Liver (tissue), 9 donors: Measurements from ENCODE around the gene GJB1. TPM values are rescaled to one million over a fixed set of nuclear protein-coding genes. Genes with fewer than 3 reads are reported as not detected.

Source experiments
- DNase-seq: peaks from one replicate; pipeline ENCODE4 v3.0.0-alpha.2; 2017; ENCODE audit warnings: low spot score
- H3K27ac ChIP-seq, 2 donors: one replicate each; pipeline ENCODE4 v1.7.0; 2013; ENCODE audit warnings: inconsistent platforms in 2 of 2, low read length in 2 of 2, control low read depth in 1 of 2, low read depth in 1 of 2, mild to moderate bottlenecking in 1 of 2
- H3K27me3 ChIP-seq, 4 donors: one replicate each; pipeline versions ENCODE4 v1.6.1 to v1.7.0; 2013; ENCODE audit warnings: low read length in 3 of 4, inconsistent platforms in 1 of 4, mild to moderate bottlenecking in 1 of 4, moderate library complexity in 1 of 4; ENCODE audit not compliant: control insufficient read depth in 4 of 4, insufficient read depth in 4 of 4
- H3K36me3 ChIP-seq, 4 donors: one replicate each; pipeline versions ENCODE4 v1.6.1 to v1.7.0; 2013; ENCODE audit warnings: low read length in 3 of 4, mild to moderate bottlenecking in 3 of 4, low read depth in 1 of 4, moderate library complexity in 1 of 4; ENCODE audit not compliant: control insufficient read depth in 4 of 4, insufficient read depth in 3 of 4
- H3K4me1 ChIP-seq, 4 donors: one replicate each; pipeline versions ENCODE4 v1.6.1 to v1.7.0; 2013; ENCODE audit warnings: low read length in 3 of 4, mild to moderate bottlenecking in 3 of 4, moderate library complexity in 1 of 4; ENCODE audit not compliant: control insufficient read depth in 4 of 4, insufficient read depth in 4 of 4
- H3K4me3 ChIP-seq, 3 donors: one replicate each; pipeline versions ENCODE4 v1.6.1 to v1.7.0; 2013; ENCODE audit warnings: low read length in 3 of 3, control low read depth in 1 of 3, low read depth in 1 of 3, mild to moderate bottlenecking in 1 of 3
- H3K9ac ChIP-seq, 2 donors: one replicate each; pipeline ENCODE4 v1.7.0; 2013; ENCODE audit warnings: low read length in 2 of 2, mild to moderate bottlenecking in 2 of 2, moderate library complexity in 2 of 2, control low read depth in 1 of 2, low read depth in 1 of 2
- H3K9me3 ChIP-seq, 4 donors: one replicate each; pipeline versions ENCODE4 v1.6.1 to v1.7.0; 2013; ENCODE audit warnings: low read length in 3 of 4; ENCODE audit not compliant: control insufficient read depth in 4 of 4
- ATF3 ChIP-seq: IDR thresholded peaks from 2 replicates; pipeline ENCODE4 v1.6.1; 2016; ENCODE audit warnings: antibody characterized with exemption
- CTCF ChIP-seq: fragments of 150-350 bp; IDR thresholded peaks from 2 replicates; pipeline ENCODE4 v1.5.1; 2017; ENCODE audit warnings: improper control_type of control experiment, low read depth, low read length; ENCODE audit not compliant: missing input control
- EGR1 ChIP-seq, 2 donors: IDR thresholded peaks; 2 replicates each; pipeline ENCODE4 v1.6.1; 2016 to 2018; ENCODE audit warnings: antibody characterized with exemption in 2 of 2, low read depth in 2 of 2
- FOXA1 ChIP-seq: IDR thresholded peaks from 2 replicates; pipeline ENCODE4 v1.6.1; 2016; ENCODE audit warnings: antibody characterized with exemption
- FOXA2 ChIP-seq: IDR thresholded peaks from 2 replicates; pipeline ENCODE4 v1.6.1; 2016; ENCODE audit warnings: antibody characterized with exemption
- GABPA ChIP-seq, 2 donors: IDR thresholded peaks in 1 of 2; conservative IDR thresholded peaks in 1 of 2; 2 replicates each; pipeline ENCODE4 v1.6.1; 2016; ENCODE audit warnings: antibody characterized with exemption in 2 of 2, mild to moderate bottlenecking in 1 of 2, moderate library complexity in 1 of 2
- HNF4A ChIP-seq, 2 donors: conservative IDR thresholded peaks; 2 replicates each; pipeline ENCODE4 v1.6.1; 2016; ENCODE audit warnings: antibody characterized with exemption in 2 of 2, mild to moderate bottlenecking in 2 of 2
- HNF4G ChIP-seq: IDR thresholded peaks from 2 replicates; pipeline ENCODE4 v1.6.1; 2016; ENCODE audit warnings: antibody characterized with exemption
- JUND ChIP-seq, 2 donors: IDR thresholded peaks; 2 replicates each; pipeline ENCODE4 v1.6.1; 2016; ENCODE audit warnings: antibody characterized with exemption in 2 of 2
- NR2F2 ChIP-seq: IDR thresholded peaks from 2 replicates; pipeline ENCODE4 v1.6.1; 2016; ENCODE audit warnings: antibody characterized with exemption
- RAD21 ChIP-seq, 2 donors: IDR thresholded peaks; 2 replicates each; pipeline ENCODE4 v1.6.1; 2016; ENCODE audit warnings: antibody characterized with exemption in 2 of 2, mild to moderate bottlenecking in 2 of 2
- RXRA ChIP-seq, 2 donors: IDR thresholded peaks; 2 replicates each; pipeline ENCODE4 v1.6.1; 2017 to 2018; ENCODE audit warnings: antibody characterized with exemption in 2 of 2, mild to moderate bottlenecking in 1 of 2
- SP1 ChIP-seq: IDR thresholded peaks from 2 replicates; pipeline ENCODE4 v1.6.1; 2018; ENCODE audit warnings: antibody characterized with exemption, mild to moderate bottlenecking
- TAF1 ChIP-seq: conservative IDR thresholded peaks from 2 replicates; pipeline ENCODE4 v1.6.1; 2016; ENCODE audit warnings: antibody characterized with exemption, mild to moderate bottlenecking
- YY1 ChIP-seq: IDR thresholded peaks from 2 replicates; pipeline ENCODE4 v1.6.1; 2016; ENCODE audit warnings: antibody characterized with exemption, mild to moderate bottlenecking
- WGBS: extraction: QIAGEN DNeasy Blood & Tissue Kit; methylation state at CpG from one replicate; pipeline ENCODE4 v1.1.7; 2013; 5-methylcytosine and 5-hydroxymethylcytosine counted together
- polyA plus RNA-seq, 2 donors: library from polyadenylated mRNA; stranded (reverse) in 1 of 2; unstranded in 1 of 2; fragments of 200-250 nt in 1 of 2; fragments of >200 nt in 1 of 2; fragmentation: Nextera tagmentation in 1 of 2; extraction: Ambion mirVana in 1 of 2; gene quantifications; one replicate each; pipeline versions ENCODE4 v1.2.1 to v1.2.3, GENCODE V29; 2013 to 2015
- total RNA-seq, 2 donors: library from RNA; depleted of rRNA; stranded (reverse); fragments of >200 nt; gene quantifications; one replicate each; pipeline ENCODE4 v1.2.3, GENCODE V29; 2014
- TF ChIP-seq, protein P1 (sequence below): IDR thresholded peaks from 2 replicates; pipeline ENCODE4 v1.6.1; 2016; ENCODE audit warnings: antibody characterized with exemption
- TF ChIP-seq, protein P2 (sequence below): IDR thresholded peaks from 2 replicates; pipeline ENCODE4 v1.6.1; 2016; ENCODE audit warnings: antibody characterized with exemption, mild to moderate bottlenecking
- donor health status: healthy.
- donor health status: healthy.
- donor health status: healthy.
- donor health status: healthy.
- donor health status: healthy.

GJB1 gene
- total and polyA plus RNA-seq, 4 donors, result 77.1 to 251 (median 199) TPM

DNA sequence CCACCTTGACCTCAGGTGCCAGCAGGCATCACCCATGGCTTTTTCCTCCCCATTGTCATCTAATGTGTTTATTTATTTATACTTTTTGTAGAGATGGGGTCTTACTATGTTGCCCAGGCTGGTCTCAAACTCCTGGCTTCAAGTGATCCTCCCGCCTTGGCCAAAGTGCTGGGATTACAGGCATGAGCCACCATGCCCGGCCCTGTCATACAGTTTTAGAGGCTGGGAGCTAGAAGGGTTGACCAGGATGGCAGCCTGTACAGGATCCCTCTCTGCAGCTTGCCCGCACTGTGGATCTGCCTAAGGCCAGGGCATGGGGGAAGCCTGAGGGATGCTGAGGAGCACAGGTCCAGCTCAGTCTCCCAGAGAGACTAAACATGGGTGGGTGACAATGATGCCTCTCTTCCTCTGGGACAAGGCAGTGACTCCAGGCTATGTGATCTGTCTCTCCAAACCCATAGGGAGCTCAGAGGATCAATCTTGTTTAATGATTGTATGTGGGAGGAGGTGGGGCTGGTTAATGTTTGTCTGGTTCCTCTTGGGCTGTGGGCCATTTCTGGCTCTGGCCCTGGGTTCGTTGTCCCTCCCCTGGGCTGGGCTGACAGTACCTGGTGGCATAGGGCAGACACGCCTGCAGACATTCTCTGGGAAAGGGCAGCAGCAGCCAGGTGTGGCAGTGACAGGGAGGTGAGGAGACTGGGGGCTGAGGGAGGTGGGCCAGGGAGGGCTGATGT lies 8.3 kb upstream of the GJB1 start (continued):
- TF ChIP-seq ATF3 (no peak), FOXA2 (no peak), RXRA (IDR thresholded peaks at IDR 0.05) (peak; percentile 76), EGR1 (IDR thresholded peaks at IDR 0.05; ENCODE audit: low read depth in 2 of 2) (peak in 1 of 2 donors; percentile 38), TAF1 (peak; percentile 94), JUND (IDR thresholded peaks at IDR 0.05) (no peak), YY1 (peak; percentile 56), RAD21 (IDR thresholded peaks at IDR 0.05) (peak in 1 of 2 donors; percentile 60), FOXA1 (no peak), CTCF (no peak)

DNA sequence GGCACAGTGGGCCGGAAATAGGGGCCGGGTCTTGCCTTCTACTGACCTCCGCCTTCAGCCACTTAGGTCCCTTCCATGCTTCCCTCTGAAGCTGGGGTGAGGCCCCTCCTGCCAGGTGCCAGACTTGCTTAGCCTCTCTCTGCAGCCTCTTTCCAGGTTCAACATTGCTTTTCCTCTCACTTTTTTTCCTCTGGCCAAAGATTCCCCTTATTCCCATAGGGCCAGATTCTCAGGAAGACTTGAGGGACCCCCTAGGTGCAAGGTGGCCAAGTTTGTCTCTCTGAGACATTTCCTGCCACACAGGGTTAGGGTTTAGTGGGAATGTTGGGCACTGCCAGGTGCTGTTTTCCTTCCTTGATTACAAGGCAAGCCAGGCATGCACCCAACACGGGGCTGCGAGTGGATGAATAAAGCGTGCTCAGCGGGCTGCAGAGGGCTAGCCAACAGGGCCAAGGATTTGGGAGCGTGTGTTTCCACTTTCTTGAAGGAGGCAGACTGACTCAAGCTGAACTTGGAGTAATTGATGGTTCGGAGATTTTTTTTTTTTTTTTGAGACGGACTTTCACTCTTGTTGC lies 7.6 kb upstream of the GJB1 start:
- H3K9ac ChIP-seq, result peak overlapping the region; percentile 23 to 90
- peak overlapping the region; percentile 69 to 99 (median 90) for H3K4me3 ChIP-seq
- no peaks in the 10 kb centered on the region for H3K36me3 ChIP-seq
- H3K27me3 ChIP-seq, result no peaks in the 10 kb centered on the region
- peak overlapping the region; percentile 63 to 70 for H3K27ac ChIP-seq
- 32% methylated on average over 10 of the region's 10 CpGs for WGBS
- TF ChIP-seq JUND (IDR thresholded peaks at IDR 0.05), result no peak
- no peak for TF ChIP-seq RAD21 (IDR thresholded peaks at IDR 0.05)
- TF ChIP-seq HNF4G, result no peak
- no peak for TF ChIP-seq TAF1
- TF ChIP-seq RXRA (IDR thresholded peaks at IDR 0.05), result no peak
- no peak for TF ChIP-seq FOXA1
- TF ChIP-seq ATF3, result no peak
- TF ChIP-seq FOXA2, result no peak
- no peak for TF ChIP-seq GABPA (IDR thresholded peaks at IDR 0.05 in 1 of 2, conservative IDR thresholded peaks at IDR 0.05 in 1 of 2)
- no peak for TF ChIP-seq CTCF
- TF ChIP-seq SP1, result no peak
- TF ChIP-seq, protein P1, sequence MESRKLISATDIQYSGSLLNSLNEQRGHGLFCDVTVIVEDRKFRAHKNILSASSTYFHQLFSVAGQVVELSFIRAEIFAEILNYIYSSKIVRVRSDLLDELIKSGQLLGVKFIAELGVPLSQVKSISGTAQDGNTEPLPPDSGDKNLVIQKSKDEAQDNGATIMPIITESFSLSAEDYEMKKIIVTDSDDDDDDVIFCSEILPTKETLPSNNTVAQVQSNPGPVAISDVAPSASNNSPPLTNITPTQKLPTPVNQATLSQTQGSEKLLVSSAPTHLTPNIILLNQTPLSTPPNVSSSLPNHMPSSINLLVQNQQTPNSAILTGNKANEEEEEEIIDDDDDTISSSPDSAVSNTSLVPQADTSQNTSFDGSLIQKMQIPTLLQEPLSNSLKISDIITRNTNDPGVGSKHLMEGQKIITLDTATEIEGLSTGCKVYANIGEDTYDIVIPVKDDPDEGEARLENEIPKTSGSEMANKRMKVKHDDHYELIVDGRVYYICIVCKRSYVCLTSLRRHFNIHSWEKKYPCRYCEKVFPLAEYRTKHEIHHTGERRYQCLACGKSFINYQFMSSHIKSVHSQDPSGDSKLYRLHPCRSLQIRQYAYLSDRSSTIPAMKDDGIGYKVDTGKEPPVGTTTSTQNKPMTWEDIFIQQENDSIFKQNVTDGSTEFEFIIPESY, result no peak
- TF ChIP-seq NR2F2, result no peak
- TF ChIP-seq EGR1 (IDR thresholded peaks at IDR 0.05; ENCODE audit: low read depth in 2 of 2), result no peak
- TF ChIP-seq, protein P2, sequence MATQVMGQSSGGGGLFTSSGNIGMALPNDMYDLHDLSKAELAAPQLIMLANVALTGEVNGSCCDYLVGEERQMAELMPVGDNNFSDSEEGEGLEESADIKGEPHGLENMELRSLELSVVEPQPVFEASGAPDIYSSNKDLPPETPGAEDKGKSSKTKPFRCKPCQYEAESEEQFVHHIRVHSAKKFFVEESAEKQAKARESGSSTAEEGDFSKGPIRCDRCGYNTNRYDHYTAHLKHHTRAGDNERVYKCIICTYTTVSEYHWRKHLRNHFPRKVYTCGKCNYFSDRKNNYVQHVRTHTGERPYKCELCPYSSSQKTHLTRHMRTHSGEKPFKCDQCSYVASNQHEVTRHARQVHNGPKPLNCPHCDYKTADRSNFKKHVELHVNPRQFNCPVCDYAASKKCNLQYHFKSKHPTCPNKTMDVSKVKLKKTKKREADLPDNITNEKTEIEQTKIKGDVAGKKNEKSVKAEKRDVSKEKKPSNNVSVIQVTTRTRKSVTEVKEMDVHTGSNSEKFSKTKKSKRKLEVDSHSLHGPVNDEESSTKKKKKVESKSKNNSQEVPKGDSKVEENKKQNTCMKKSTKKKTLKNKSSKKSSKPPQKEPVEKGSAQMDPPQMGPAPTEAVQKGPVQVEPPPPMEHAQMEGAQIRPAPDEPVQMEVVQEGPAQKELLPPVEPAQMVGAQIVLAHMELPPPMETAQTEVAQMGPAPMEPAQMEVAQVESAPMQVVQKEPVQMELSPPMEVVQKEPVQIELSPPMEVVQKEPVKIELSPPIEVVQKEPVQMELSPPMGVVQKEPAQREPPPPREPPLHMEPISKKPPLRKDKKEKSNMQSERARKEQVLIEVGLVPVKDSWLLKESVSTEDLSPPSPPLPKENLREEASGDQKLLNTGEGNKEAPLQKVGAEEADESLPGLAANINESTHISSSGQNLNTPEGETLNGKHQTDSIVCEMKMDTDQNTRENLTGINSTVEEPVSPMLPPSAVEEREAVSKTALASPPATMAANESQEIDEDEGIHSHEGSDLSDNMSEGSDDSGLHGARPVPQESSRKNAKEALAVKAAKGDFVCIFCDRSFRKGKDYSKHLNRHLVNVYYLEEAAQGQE, result no peak
- TF ChIP-seq HNF4A (conservative IDR thresholded peaks at IDR 0.05), result no peak
- H3K9me3 ChIP-seq, result no peaks in the 10 kb centered on the region
- peaks cover 4 to 55% (median 44%) of the 10 kb centered on the region in 4 donors for H3K4me1 ChIP-seq
- no peak for DNase-seq
